H1 (cell line): ENCODE results near the gene UNC119B. TPM values are rescaled to one million over a fixed set of nuclear protein-coding genes. Genes with fewer than 3 reads are reported as not detected.

ENCODE experiments used
- CTCF ChIA-PET: fragments of 300-600 bp; sonication (Branson Sonifier 250); formaldehyde crosslinking; loops from one replicate; lab custom pipeline; 2021; ENCODE audit not compliant: partially characterized antibody; lab: Charles Lee
- POLR2A ChIA-PET: fragments of 300-600 bp; sonication (Branson Sonifier 250); formaldehyde crosslinking; loops from one replicate; lab custom pipeline; 2021; ENCODE audit warnings: inconsistent platforms; ENCODE audit not compliant: partially characterized antibody; lab: Charles Lee
- DNase-seq, 2 experiments: peaks; one replicate each; pipeline versions ENCODE4 v3.0.0 to v3.0.0-alpha.2; 2010 to 2022; ENCODE audit warnings: low spot score in 2 of 2, low read depth in 1 of 2, mixed read lengths in 1 of 2
- FAIRE-seq: peaks from 2 replicates; lab custom pipeline; 2011; peaks lifted over from hg19 to GRCh38; lab: Jason Lieb, UNC
- H2AFZ ChIP-seq: 2 replicates; pipeline ENCODE4 v1.8.1; 2012; ENCODE audit warnings: low read length, inconsistent platforms
- H2AK5ac ChIP-seq: 2 replicates; pipeline ENCODE4 v1.6.1; 2013; ENCODE audit warnings: low read depth, low read length
- H2BK120ac ChIP-seq: replicated peaks from 2 replicates; pipeline ENCODE3; 2013; ENCODE audit warnings: low read depth, low read length, inconsistent platforms
- H2BK12ac ChIP-seq: 2 replicates; pipeline ENCODE4 v1.6.1; 2013; ENCODE audit warnings: low read depth, low read length
- H2BK15ac ChIP-seq: 2 replicates; pipeline ENCODE4 v1.6.1; 2013; ENCODE audit warnings: low read length
- H2BK20ac ChIP-seq: 2 replicates; pipeline ENCODE4 v1.6.1; 2013; ENCODE audit warnings: low read length
- H2BK5ac ChIP-seq: 2 replicates; pipeline ENCODE4 v1.6.1; 2013; ENCODE audit warnings: low read depth, low read length
- H3K14ac ChIP-seq: 2 replicates; pipeline ENCODE4 v1.6.1; 2013; ENCODE audit warnings: inconsistent platforms; ENCODE audit not compliant: insufficient read length
- H3K18ac ChIP-seq: 2 replicates; pipeline ENCODE4 v1.6.1; 2013; ENCODE audit warnings: low read length; ENCODE audit errors: extremely low read depth
- H3K23ac ChIP-seq: 2 replicates; pipeline ENCODE4 v1.6.1; 2013; ENCODE audit warnings: inconsistent platforms; ENCODE audit not compliant: insufficient read length
- H3K23me2 ChIP-seq: 2 replicates; pipeline ENCODE4 v1.6.1; 2013; ENCODE audit warnings: low read depth, low read length
- H3K27ac ChIP-seq: 2 replicates; pipeline ENCODE4 v1.6.1; 2011; ENCODE audit warnings: low read depth, low read length, inconsistent platforms
- H3K27me3 ChIP-seq, 4 experiments: replicated peaks in 1 of 4; 1 replicate in 1 of 4; 2 replicates in 3 of 4; pipeline versions ENCODE4 v1.6.1 to v1.8.1; 2011 to 2013; ENCODE audit warnings: low read length in 3 of 4, mild to moderate bottlenecking in 3 of 4, inconsistent platforms in 2 of 4, mixed read lengths in 2 of 4, moderate library complexity in 1 of 4; ENCODE audit not compliant: control insufficient read depth in 3 of 4, insufficient read depth in 3 of 4; ENCODE audit errors: extremely low read depth in 1 of 4
- H3K36me3 ChIP-seq, 4 experiments: 2 replicates each; pipeline versions ENCODE4 v1.6.1 to v1.8.1; 2011 to 2013; ENCODE audit warnings: mild to moderate bottlenecking in 4 of 4, low read length in 3 of 4, moderate library complexity in 2 of 4, control low read depth in 1 of 4, inconsistent platforms in 1 of 4; ENCODE audit not compliant: insufficient read depth in 4 of 4, control insufficient read depth in 2 of 4
- H3K4ac ChIP-seq: replicated peaks from 2 replicates; pipeline ENCODE3; 2013; ENCODE audit warnings: low read length, low read depth, mixed read lengths, inconsistent platforms; ENCODE audit not compliant: insufficient read length
- H3K4me1 ChIP-seq, 4 experiments: replicated peaks in 1 of 4; 1 replicate in 1 of 4; 2 replicates in 3 of 4; pipeline versions ENCODE4 v1.6.1 to v1.8.1; 2011 to 2013; ENCODE audit warnings: low read length in 3 of 4, inconsistent platforms in 2 of 4, mixed read lengths in 1 of 4; ENCODE audit not compliant: insufficient read depth in 4 of 4, control insufficient read depth in 3 of 4
- H3K4me2 ChIP-seq, 2 experiments: 2 replicates each; pipeline versions ENCODE4 v1.6.1 to v1.8.1; 2011 to 2013; ENCODE audit warnings: low read depth in 2 of 2, low read length in 2 of 2, control low read depth in 1 of 2, inconsistent platforms in 1 of 2, mild to moderate bottlenecking in 1 of 2; ENCODE audit not compliant: insufficient read depth in 1 of 2
- H3K4me3 ChIP-seq, 4 experiments: fragments of 200-600, 300-600 bp in 1 of 4; sonication (generic), shearing (Covaris generic), sonication (Bioruptor Twin) in 1 of 4; 2 replicates each; pipeline versions ENCODE4 v1.5.1 to v1.8.1; 2011 to 2016; ENCODE audit warnings: low read length in 4 of 4, low read depth in 3 of 4, control low read depth in 2 of 4, inconsistent platforms in 2 of 4, mild to moderate bottlenecking in 2 of 4, mixed read lengths in 1 of 4, moderate library complexity in 1 of 4; ENCODE audit not compliant: insufficient read depth in 2 of 4; ENCODE audit errors: extremely low read depth in 1 of 4
- H3K56ac ChIP-seq: replicated peaks from 2 replicates; pipeline ENCODE3; 2013; ENCODE audit warnings: low read depth, mild to moderate bottlenecking, mixed read lengths, low read length, inconsistent platforms; ENCODE audit not compliant: insufficient read length
- H3K79me1 ChIP-seq: 2 replicates; pipeline ENCODE4 v1.6.1; 2013; ENCODE audit warnings: low read depth, low read length, control low read depth
- H3K79me2 ChIP-seq, 2 experiments: 2 replicates each; pipeline versions ENCODE4 v1.6.1 to v1.8.1; 2012 to 2013; ENCODE audit warnings: low read length in 2 of 2, mild to moderate bottlenecking in 2 of 2, inconsistent platforms in 1 of 2; ENCODE audit not compliant: insufficient read depth in 2 of 2, control insufficient read depth in 1 of 2
- H3K9ac ChIP-seq, 4 experiments: replicated peaks in 1 of 4; 1 replicate in 1 of 4; 2 replicates in 3 of 4; pipeline versions ENCODE4 v1.6.1 to v1.8.1; 2011 to 2013; ENCODE audit warnings: low read depth in 3 of 4, low read length in 3 of 4, control low read depth in 2 of 4, mild to moderate bottlenecking in 2 of 4, moderate library complexity in 2 of 4, inconsistent platforms in 1 of 4; ENCODE audit errors: extremely low read depth in 1 of 4
- H3K9me3 ChIP-seq, 2 experiments: 2 replicates each; pipeline versions ENCODE4 v1.6.1 to v1.8.1; 2012 to 2013; ENCODE audit warnings: mild to moderate bottlenecking in 2 of 2, moderate library complexity in 2 of 2, control low read depth in 1 of 2, inconsistent platforms in 1 of 2, low read depth in 1 of 2, low read length in 1 of 2, mixed read lengths in 1 of 2; ENCODE audit not compliant: insufficient read depth in 2 of 2
- H4K20me1 ChIP-seq, 2 experiments: replicated peaks in 1 of 2; 2 replicates each; pipeline versions ENCODE3 to v1.8.1; 2011 to 2013; ENCODE audit warnings: inconsistent platforms in 2 of 2, low read length in 2 of 2, mild to moderate bottlenecking in 1 of 2; ENCODE audit not compliant: insufficient read depth in 2 of 2, control insufficient read depth in 1 of 2
- H4K5ac ChIP-seq: 2 replicates; pipeline ENCODE4 v1.6.1; 2013; ENCODE audit warnings: low read length, low read depth, mixed read lengths, inconsistent platforms; ENCODE audit not compliant: insufficient read length
- H4K8ac ChIP-seq: 2 replicates; pipeline ENCODE4 v1.8.0; 2013; ENCODE audit warnings: mild to moderate bottlenecking, moderate library complexity, low read length, inconsistent platforms; ENCODE audit not compliant: insufficient read depth; ENCODE audit errors: extremely low read depth
- H4K91ac ChIP-seq: replicated peaks from 2 replicates; pipeline ENCODE3; 2013; ENCODE audit warnings: low read length, mixed read lengths, inconsistent platforms; ENCODE audit not compliant: insufficient read length
- KDM5A ChIP-seq: fragments of 200-600 bp; IDR thresholded peaks from 2 replicates; pipeline ENCODE4 v1.7.1; 2012; ENCODE audit warnings: mild to moderate bottlenecking, low read length, inconsistent platforms, mixed read lengths
- WGBS, 2 experiments: shearing (Covaris generic) in 1 of 2; methylation state at CpG; one replicate each; pipeline versions ENCODE4 v1.1.6 to v1.1.7; 2013 to 2015; ENCODE audit warnings: low lambda C conversion rate in 2 of 2, mixed read lengths in 2 of 2, inconsistent platforms in 1 of 2, low coverage in 1 of 2, missing lambda C conversion rate in 1 of 2; ENCODE audit not compliant: insufficient replicate concordance in 2 of 2, insufficient coverage in 1 of 2, insufficient read length in 1 of 2; ENCODE audit errors: extremely low coverage in 1 of 2, missing lambda C conversion rate in 1 of 2; 5-methylcytosine and 5-hydroxymethylcytosine counted together
- polyA plus RNA-seq, 7 experiments: library from polyadenylated mRNA; depleted of rRNA in 3 of 7; stranded (reverse) in 5 of 7; unstranded in 2 of 7; fragments of >200 nt in 5 of 7; fragments of 200-250 nt in 2 of 7; gene quantifications; 1 replicate in 5 of 7; 2 replicates in 1 of 7; 4 replicates in 1 of 7; pipeline versions ENCODE4 v1.2.1 to v1.2.3, GENCODE V29; 2011 to 2013; ENCODE audit warnings: missing spikeins in 2 of 7, mixed read lengths in 2 of 7
- total RNA-seq: library from RNA; stranded (reverse); fragmentation: NEBNext Ultra II Directional; extraction: Animal tissue kit (Norgen Biotek cat#: 25700); gene quantifications from 2 replicates; pipeline ENCODE4 v1.2.1, GENCODE V29; 2021

Gene UNC119B
- total and polyA plus RNA-seq, 2 of the 8 experiments (the other 6 are each of a cell fraction or from before 2014, with no cell fraction given), result 40.5 to 50.1 TPM

DNA sequence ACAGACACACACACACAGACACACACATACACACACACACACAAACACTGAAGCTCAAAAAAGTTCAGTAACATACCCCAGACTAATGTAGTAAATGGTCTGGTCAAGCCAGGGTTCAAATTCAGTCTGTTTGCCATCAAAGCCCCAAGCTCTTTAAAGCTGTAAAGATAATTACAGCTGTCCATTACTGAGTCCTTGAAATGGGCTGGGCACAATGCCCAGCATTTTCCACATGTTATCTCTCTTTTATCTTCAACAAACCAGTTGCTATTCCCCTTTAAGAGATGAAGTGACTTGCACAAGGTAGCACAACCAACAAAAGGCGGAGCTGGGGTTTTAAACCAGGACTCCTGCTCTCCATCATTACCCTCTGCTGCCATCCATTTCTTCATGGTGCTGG, 7.6 kb upstream of the UNC119B start:
- Histone ChIP-seq H3K56ac (no peak overlapping the region), H3K27me3 (no peaks in the 10 kb centered on the region), H3K23ac (no peak overlapping the region), H3K9ac (no peak overlapping the region), H3K9me3 (no peaks in the 10 kb centered on the region), H2BK120ac (no peak overlapping the region), H4K8ac (no peak overlapping the region), H2AK5ac (no peak overlapping the region), H4K5ac (no peak overlapping the region), H2BK15ac (no peak overlapping the region), H3K36me3 (peaks cover 17 to 55% (median 30%) of the 10 kb centered on the region in 4 experiments), H2AFZ (no peak overlapping the region), H3K14ac (no peak overlapping the region), H4K91ac (no peak overlapping the region), H3K4me1 (no peaks in the 10 kb centered on the region), H2BK12ac (no peak overlapping the region), H3K18ac (no peak overlapping the region), H3K4ac (no peak overlapping the region), H2BK20ac (no peak overlapping the region), H3K23me2 (no peaks in the 10 kb centered on the region), H3K4me2 (no peak overlapping the region), H3K79me1 (peaks cover 3% of the 10 kb centered on the region; the same call in 1 of the 2 replicates), H3K4me3 (no peak overlapping the region), H4K20me1 (no peaks in the 10 kb centered on the region), H3K27ac (no peak overlapping the region), H3K79me2 (0 out of 4 replicates have a peak, but pooled peaks cover 0 to under 1% of the 10 kb centered on the region in 2 experiments), H2BK5ac (no peak overlapping the region)
- TF ChIP-seq KDM5A, result no peak
- no peak for DNase-seq
- POLR2A ChIA-PET, result interaction anchor here (1.0 to 6.6 kb wide), 5 partner anchors 7 to 206 kb away, joined by 3 to 42 read pairs (median 6); partner anchors contain the start of genes DYNLL1 and UNC119B
- 94% methylated on average over 1 of the region's 1 CpG; no CpG with 5 or more reads in 1 of the 2 experiments for WGBS, 2 experiments
- CTCF ChIA-PET, result interaction anchor here (0.7 to 3.4 kb wide), 8 partner anchors 12 to 269 kb away, joined by 3 to 13 read pairs (median 4); no protein-coding TSS in a partner anchor
- FAIRE-seq, result no peak
